Measurements from ENCODE around the gene PDE6D.
"Not testable (repeated sequence)": the region's sequence is repeated elsewhere in the genome, so short reads cannot be mapped to it uniquely, and the experiment has no call there.

PDE6D gene

GRCh38 chr2:231769170-231770136 is 11.6 kb downstream of the PDE6D start:
- no peak for DNase-seq

GRCh38 chr2:231765496-231765929 is 15.6 kb downstream of the PDE6D start:
- no peak for DNase-seq

- DNase-seq, result no peak
These were observed 16.3 kb downstream of the PDE6D start for GRCh38 chr2:231764760-231765159.

GRCh38 chr2:231764124-231764523 is 17.0 kb downstream of the PDE6D start:
- DNase-seq, result no peak

GRCh38 chr2:231761735-231762134 is 19.3 kb downstream of the PDE6D start:
- no peak for DNase-seq

- no peak for DNase-seq
These were observed 29.0 kb downstream of the PDE6D start for GRCh38 chr2:231752061-231752460.

GRCh38 chr2:231751042-231751815 is 29.9 kb downstream of the PDE6D start:
- no peak for DNase-seq

- DNase-seq, result not testable (repeated sequence)
These were observed 32.1 kb downstream of the PDE6D start for GRCh38 chr2:231749016-231749415.

- DNase-seq, result not testable (repeated sequence)
These were observed 32.8 kb downstream of the PDE6D start for GRCh38 chr2:231748153-231748896.

- DNase-seq, result no peak
These were observed 35.6 kb downstream of the PDE6D start for GRCh38 chr2:231745303-231746038.

GRCh38 chr2:231743376-231744116 is 37.5 kb downstream of the PDE6D start:
- no peak for DNase-seq

- no peak for DNase-seq
These were observed 43.3 kb downstream of the PDE6D start for GRCh38 chr2:231737761-231738160.

- no peak for DNase-seq
These were observed 48.5 kb downstream of the PDE6D start for GRCh38 chr2:231732604-231733003.

- DNase-seq, result no peak
These were observed 53.5 kb downstream of the PDE6D start for GRCh38 chr2:231727621-231728020.

- DNase-seq, result no peak
These were observed 54.8 kb downstream of the PDE6D start for GRCh38 chr2:231726276-231726675.

GRCh38 chr2:231725476-231725875 is 55.6 kb downstream of the PDE6D start:
- DNase-seq, result no peak

- no peak for DNase-seq
These were observed 58.3 kb downstream of the PDE6D start for GRCh38 chr2:231722721-231723307.

- no peak for DNase-seq
These were observed 59.8 kb downstream of the PDE6D start for GRCh38 chr2:231720987-231721966.

GRCh38 chr2:231720292-231720986 is 60.6 kb downstream of the PDE6D start:
- no peak for DNase-seq
